Liver (tissue), 9 donors: ENCODE measurements around the gene ZBTB12. TPM values are rescaled to one million over a fixed set of nuclear protein-coding genes. Genes with fewer than 3 reads are reported as not detected.
"Not testable (repeated sequence)": the region's sequence is repeated elsewhere in the genome, so short reads cannot be mapped to it uniquely, and the experiment has no call there.

ENCODE experiments used
- DNase-seq: peaks from one replicate; pipeline ENCODE4 v3.0.0-alpha.2; 2017; ENCODE audit warnings: low spot score
- H3K27ac ChIP-seq, 2 donors: one replicate each; pipeline ENCODE4 v1.7.0; 2013; ENCODE audit warnings: inconsistent platforms in 2 of 2, low read length in 2 of 2, control low read depth in 1 of 2, low read depth in 1 of 2, mild to moderate bottlenecking in 1 of 2
- H3K27me3 ChIP-seq, 4 donors: one replicate each; pipeline versions ENCODE4 v1.6.1 to v1.7.0; 2013; ENCODE audit warnings: low read length in 3 of 4, inconsistent platforms in 1 of 4, mild to moderate bottlenecking in 1 of 4, moderate library complexity in 1 of 4; ENCODE audit not compliant: control insufficient read depth in 4 of 4, insufficient read depth in 4 of 4
- H3K36me3 ChIP-seq, 4 donors: one replicate each; pipeline versions ENCODE4 v1.6.1 to v1.7.0; 2013; ENCODE audit warnings: low read length in 3 of 4, mild to moderate bottlenecking in 3 of 4, low read depth in 1 of 4, moderate library complexity in 1 of 4; ENCODE audit not compliant: control insufficient read depth in 4 of 4, insufficient read depth in 3 of 4
- H3K4me1 ChIP-seq, 4 donors: one replicate each; pipeline versions ENCODE4 v1.6.1 to v1.7.0; 2013; ENCODE audit warnings: low read length in 3 of 4, mild to moderate bottlenecking in 3 of 4, moderate library complexity in 1 of 4; ENCODE audit not compliant: control insufficient read depth in 4 of 4, insufficient read depth in 4 of 4
- H3K4me3 ChIP-seq, 3 donors: one replicate each; pipeline versions ENCODE4 v1.6.1 to v1.7.0; 2013; ENCODE audit warnings: low read length in 3 of 3, control low read depth in 1 of 3, low read depth in 1 of 3, mild to moderate bottlenecking in 1 of 3
- H3K9ac ChIP-seq, 2 donors: one replicate each; pipeline ENCODE4 v1.7.0; 2013; ENCODE audit warnings: low read length in 2 of 2, mild to moderate bottlenecking in 2 of 2, moderate library complexity in 2 of 2, control low read depth in 1 of 2, low read depth in 1 of 2
- H3K9me3 ChIP-seq, 4 donors: one replicate each; pipeline versions ENCODE4 v1.6.1 to v1.7.0; 2013; ENCODE audit warnings: low read length in 3 of 4; ENCODE audit not compliant: control insufficient read depth in 4 of 4
- EGR1 ChIP-seq, 2 donors: IDR thresholded peaks; 2 replicates each; pipeline ENCODE4 v1.6.1; 2016 to 2018; ENCODE audit warnings: antibody characterized with exemption in 2 of 2, low read depth in 2 of 2
- GABPA ChIP-seq, 2 donors: IDR thresholded peaks in 1 of 2; conservative IDR thresholded peaks in 1 of 2; 2 replicates each; pipeline ENCODE4 v1.6.1; 2016; ENCODE audit warnings: antibody characterized with exemption in 2 of 2, mild to moderate bottlenecking in 1 of 2, moderate library complexity in 1 of 2
- HNF4G ChIP-seq: IDR thresholded peaks from 2 replicates; pipeline ENCODE4 v1.6.1; 2016; ENCODE audit warnings: antibody characterized with exemption
- JUND ChIP-seq, 2 donors: IDR thresholded peaks; 2 replicates each; pipeline ENCODE4 v1.6.1; 2016; ENCODE audit warnings: antibody characterized with exemption in 2 of 2
- RAD21 ChIP-seq, 2 donors: IDR thresholded peaks; 2 replicates each; pipeline ENCODE4 v1.6.1; 2016; ENCODE audit warnings: antibody characterized with exemption in 2 of 2, mild to moderate bottlenecking in 2 of 2
- RXRA ChIP-seq, 2 donors: IDR thresholded peaks; 2 replicates each; pipeline ENCODE4 v1.6.1; 2017 to 2018; ENCODE audit warnings: antibody characterized with exemption in 2 of 2, mild to moderate bottlenecking in 1 of 2
- SP1 ChIP-seq: IDR thresholded peaks from 2 replicates; pipeline ENCODE4 v1.6.1; 2018; ENCODE audit warnings: antibody characterized with exemption, mild to moderate bottlenecking
- TAF1 ChIP-seq: conservative IDR thresholded peaks from 2 replicates; pipeline ENCODE4 v1.6.1; 2016; ENCODE audit warnings: antibody characterized with exemption, mild to moderate bottlenecking
- YY1 ChIP-seq: IDR thresholded peaks from 2 replicates; pipeline ENCODE4 v1.6.1; 2016; ENCODE audit warnings: antibody characterized with exemption, mild to moderate bottlenecking
- WGBS: extraction: QIAGEN DNeasy Blood & Tissue Kit; methylation state at CpG from one replicate; pipeline ENCODE4 v1.1.7; 2013; 5-methylcytosine and 5-hydroxymethylcytosine counted together
- polyA plus RNA-seq, 2 donors: library from polyadenylated mRNA; stranded (reverse) in 1 of 2; unstranded in 1 of 2; fragments of 200-250 nt in 1 of 2; fragments of >200 nt in 1 of 2; fragmentation: Nextera tagmentation in 1 of 2; extraction: Ambion mirVana in 1 of 2; gene quantifications; one replicate each; pipeline versions ENCODE4 v1.2.1 to v1.2.3, GENCODE V29; 2013 to 2015
- total RNA-seq, 2 donors: library from RNA; depleted of rRNA; stranded (reverse); fragments of >200 nt; gene quantifications; one replicate each; pipeline ENCODE4 v1.2.3, GENCODE V29; 2014
- TF ChIP-seq, protein P1 (sequence below): IDR thresholded peaks from 2 replicates; pipeline ENCODE4 v1.6.1; 2016; ENCODE audit warnings: antibody characterized with exemption
- TF ChIP-seq, protein P2 (sequence below): IDR thresholded peaks from 2 replicates; pipeline ENCODE4 v1.6.1; 2016; ENCODE audit warnings: antibody characterized with exemption, mild to moderate bottlenecking
- donor health status: healthy.
- donor health status: healthy.
- donor health status: healthy.
- donor health status: healthy.
- donor health status: healthy.

ZBTB12 gene
- total and polyA plus RNA-seq, 4 donors, result 0.25 to 2.3 (median 0.83) TPM; not detected in 1

DNA sequence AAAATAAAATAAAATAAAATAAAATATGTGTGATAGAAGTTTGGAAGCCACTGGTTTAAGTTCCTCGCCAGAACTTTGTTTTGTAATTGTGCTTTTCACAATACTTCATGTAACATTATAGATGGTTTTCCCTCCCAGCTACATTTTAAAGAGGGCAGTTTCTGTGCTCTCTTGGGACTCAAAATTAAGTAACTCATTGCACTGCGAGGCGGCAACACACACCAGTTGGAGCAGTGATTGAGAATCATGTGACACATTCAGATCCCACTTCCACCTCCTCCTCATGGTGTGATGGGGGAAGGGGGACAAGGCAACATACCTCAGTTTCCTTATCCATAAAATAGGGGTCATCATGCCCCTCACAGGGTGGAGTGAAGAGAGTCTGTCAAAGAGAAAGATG lies 33.1 kb upstream of the ZBTB12 start:
- peaks cover 3 to 11% (median 10%) of the 10 kb centered on the region in 4 donors for H3K4me1 ChIP-seq
- TF ChIP-seq YY1 (no peak), SP1 (no peak), TAF1 (no peak)
- no peaks in the 10 kb centered on the region for H3K27me3 ChIP-seq
- no peak for DNase-seq
- no peak overlapping the region for H3K9ac ChIP-seq
- no peak overlapping the region for H3K4me3 ChIP-seq
- no peak overlapping the region for H3K27ac ChIP-seq
- peaks cover 5 to 37% (median 14%) of the 10 kb centered on the region in 4 donors for H3K36me3 ChIP-seq
- WGBS, result 92% methylated on average over 3 of the region's 3 CpGs
- no peaks in the 10 kb centered on the region for H3K9me3 ChIP-seq

DNA sequence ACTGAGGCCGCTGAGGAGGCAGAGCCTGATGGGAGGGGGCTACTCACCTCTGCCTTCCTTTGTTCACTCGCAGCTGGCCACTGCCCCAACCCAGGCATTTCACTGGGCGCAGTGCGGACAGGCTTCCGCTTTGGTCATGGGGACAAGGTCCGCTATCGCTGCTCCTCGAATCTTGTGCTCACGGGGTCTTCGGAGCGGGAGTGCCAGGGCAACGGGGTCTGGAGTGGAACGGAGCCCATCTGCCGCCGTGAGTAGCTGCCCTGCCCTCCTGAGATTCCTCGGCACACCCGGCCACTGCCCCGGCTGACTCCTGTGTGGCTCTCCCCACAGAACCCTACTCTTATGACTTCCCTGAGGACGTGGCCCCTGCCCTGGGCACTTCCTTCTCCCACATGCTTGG lies 31.7 kb upstream of the ZBTB12 start:
- Histone ChIP-seq H3K4me1 (peaks cover 3 to 19% (median 15%) of the 10 kb centered on the region in 4 donors), H3K9me3 (no peaks in the 10 kb centered on the region), H3K4me3 (no peak overlapping the region), H3K9ac (no peak overlapping the region), H3K27me3 (no peaks in the 10 kb centered on the region), H3K27ac (no peak overlapping the region), H3K36me3 (peaks cover 5 to 31% (median 10%) of the 10 kb centered on the region in 4 donors)
- TF ChIP-seq RXRA (IDR thresholded peaks at IDR 0.05) (no peak), HNF4G (no peak), GABPA (IDR thresholded peaks at IDR 0.05 in 1 of 2, conservative IDR thresholded peaks at IDR 0.05 in 1 of 2) (no peak)
- TF ChIP-seq, protein P1, sequence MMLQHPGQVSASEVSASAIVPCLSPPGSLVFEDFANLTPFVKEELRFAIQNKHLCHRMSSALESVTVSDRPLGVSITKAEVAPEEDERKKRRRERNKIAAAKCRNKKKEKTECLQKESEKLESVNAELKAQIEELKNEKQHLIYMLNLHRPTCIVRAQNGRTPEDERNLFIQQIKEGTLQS, result no peak
- no peak for DNase-seq
- WGBS, result 93% methylated on average over 19 of the region's 19 CpGs

DNA sequence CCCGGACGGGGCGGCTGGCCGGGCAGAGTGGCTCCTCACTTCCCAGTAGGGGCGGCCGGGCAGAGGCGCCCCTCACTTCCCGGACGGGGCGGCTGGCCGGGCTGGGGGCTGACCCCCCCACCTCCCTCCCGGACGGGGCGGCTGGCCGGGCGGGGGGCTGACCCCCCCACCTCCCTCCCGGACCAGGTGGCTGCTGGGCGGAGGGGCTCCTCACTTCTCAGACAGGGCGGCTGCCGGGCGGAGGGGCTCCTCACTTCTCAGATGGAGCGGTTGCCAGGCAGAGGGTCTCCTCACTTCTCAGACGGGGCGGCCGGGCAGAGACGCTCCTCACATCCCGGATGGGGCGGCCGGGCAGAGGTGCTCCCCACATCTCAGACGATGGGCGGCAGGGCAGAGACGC lies 30.3 kb upstream of the ZBTB12 start:
- H3K9ac ChIP-seq, DNase-seq, H3K27ac ChIP-seq, H3K9me3 ChIP-seq, H3K4me3 ChIP-seq, H3K27me3 ChIP-seq: not testable (repeated sequence)
- Histone ChIP-seq H3K36me3 (peaks cover 3 to 24% (median 9%) of the 10 kb centered on the region in 4 donors), H3K4me1 (peaks cover 3 to 24% (median 16%) of the 10 kb centered on the region in 4 donors)
- 96% methylated on average over 32 of the region's 32 CpGs for WGBS

DNA sequence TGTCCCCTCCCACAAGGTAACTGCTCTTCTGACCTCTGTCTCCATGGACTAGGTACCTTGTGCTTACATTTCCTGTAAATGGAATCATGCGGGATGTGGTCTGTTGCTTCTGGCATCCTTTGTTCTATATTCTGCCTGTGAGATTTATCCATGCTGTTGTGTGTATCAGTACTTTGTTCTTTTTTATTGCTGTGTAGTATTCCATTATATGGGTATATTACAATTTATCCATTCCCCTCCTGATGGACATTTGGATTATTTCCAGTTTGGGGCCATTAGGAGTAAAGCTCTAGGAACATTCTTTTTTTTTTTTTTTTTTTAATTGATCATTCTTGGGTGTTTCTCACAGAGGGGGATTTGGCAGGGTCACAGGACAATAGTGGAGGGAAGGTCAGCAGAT lies 29.1 kb upstream of the ZBTB12 start:
- Histone ChIP-seq H3K27me3 (no peaks in the 10 kb centered on the region), H3K4me1 (peaks cover 6 to 29% (median 19%) of the 10 kb centered on the region in 4 donors), H3K4me3 (no peak overlapping the region), H3K27ac (peak overlapping the region in 1 of 2 donors; percentile 16), H3K9me3 (no peaks in the 10 kb centered on the region), H3K9ac (no peak overlapping the region), H3K36me3 (peaks cover 2 to 23% (median 9%) of the 10 kb centered on the region in 4 donors)
- DNase-seq, result no peak
- no peak for TF ChIP-seq EGR1 (IDR thresholded peaks at IDR 0.05; ENCODE audit: low read depth in 2 of 2)
- TF ChIP-seq, protein P1, result no peak
- TF ChIP-seq TAF1, result no peak
- TF ChIP-seq JUND (IDR thresholded peaks at IDR 0.05), result no peak
- 92% methylated on average over 1 of the region's 1 CpG for WGBS

DNA sequence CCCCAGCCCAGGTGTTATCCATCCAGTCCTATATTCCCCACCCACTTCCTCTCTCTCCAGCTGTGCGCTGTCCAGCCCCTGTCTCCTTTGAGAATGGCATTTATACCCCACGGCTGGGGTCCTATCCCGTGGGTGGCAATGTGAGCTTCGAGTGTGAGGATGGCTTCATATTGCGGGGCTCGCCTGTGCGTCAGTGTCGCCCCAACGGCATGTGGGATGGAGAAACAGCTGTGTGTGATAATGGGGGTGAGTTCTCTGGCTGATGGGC lies 26.7 kb upstream of the ZBTB12 start:
- Histone ChIP-seq H3K9me3 (no peaks in the 10 kb centered on the region), H3K4me3 (peak overlapping the region; percentile 57 to 93 (median 89)), H3K9ac (peak overlapping the region in 1 of 2 donors; percentile 90), H3K27ac (peak overlapping the region; percentile 95 to 96), H3K36me3 (peaks cover 2 to 8% (median 4%) of the 10 kb centered on the region in 4 donors), H3K27me3 (no peaks in the 10 kb centered on the region), H3K4me1 (peaks cover 4 to 26% (median 14%) of the 10 kb centered on the region in 4 donors)
- TF ChIP-seq RAD21 (IDR thresholded peaks at IDR 0.05), result no peak
- TF ChIP-seq, protein P2, sequence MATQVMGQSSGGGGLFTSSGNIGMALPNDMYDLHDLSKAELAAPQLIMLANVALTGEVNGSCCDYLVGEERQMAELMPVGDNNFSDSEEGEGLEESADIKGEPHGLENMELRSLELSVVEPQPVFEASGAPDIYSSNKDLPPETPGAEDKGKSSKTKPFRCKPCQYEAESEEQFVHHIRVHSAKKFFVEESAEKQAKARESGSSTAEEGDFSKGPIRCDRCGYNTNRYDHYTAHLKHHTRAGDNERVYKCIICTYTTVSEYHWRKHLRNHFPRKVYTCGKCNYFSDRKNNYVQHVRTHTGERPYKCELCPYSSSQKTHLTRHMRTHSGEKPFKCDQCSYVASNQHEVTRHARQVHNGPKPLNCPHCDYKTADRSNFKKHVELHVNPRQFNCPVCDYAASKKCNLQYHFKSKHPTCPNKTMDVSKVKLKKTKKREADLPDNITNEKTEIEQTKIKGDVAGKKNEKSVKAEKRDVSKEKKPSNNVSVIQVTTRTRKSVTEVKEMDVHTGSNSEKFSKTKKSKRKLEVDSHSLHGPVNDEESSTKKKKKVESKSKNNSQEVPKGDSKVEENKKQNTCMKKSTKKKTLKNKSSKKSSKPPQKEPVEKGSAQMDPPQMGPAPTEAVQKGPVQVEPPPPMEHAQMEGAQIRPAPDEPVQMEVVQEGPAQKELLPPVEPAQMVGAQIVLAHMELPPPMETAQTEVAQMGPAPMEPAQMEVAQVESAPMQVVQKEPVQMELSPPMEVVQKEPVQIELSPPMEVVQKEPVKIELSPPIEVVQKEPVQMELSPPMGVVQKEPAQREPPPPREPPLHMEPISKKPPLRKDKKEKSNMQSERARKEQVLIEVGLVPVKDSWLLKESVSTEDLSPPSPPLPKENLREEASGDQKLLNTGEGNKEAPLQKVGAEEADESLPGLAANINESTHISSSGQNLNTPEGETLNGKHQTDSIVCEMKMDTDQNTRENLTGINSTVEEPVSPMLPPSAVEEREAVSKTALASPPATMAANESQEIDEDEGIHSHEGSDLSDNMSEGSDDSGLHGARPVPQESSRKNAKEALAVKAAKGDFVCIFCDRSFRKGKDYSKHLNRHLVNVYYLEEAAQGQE, result peak; percentile 96
- DNase-seq, result no peak
- 72% methylated on average over 9 of the region's 9 CpGs for WGBS
